Measurements from ENCODE around the gene ARID1B.

ARID1B gene

DNA sequence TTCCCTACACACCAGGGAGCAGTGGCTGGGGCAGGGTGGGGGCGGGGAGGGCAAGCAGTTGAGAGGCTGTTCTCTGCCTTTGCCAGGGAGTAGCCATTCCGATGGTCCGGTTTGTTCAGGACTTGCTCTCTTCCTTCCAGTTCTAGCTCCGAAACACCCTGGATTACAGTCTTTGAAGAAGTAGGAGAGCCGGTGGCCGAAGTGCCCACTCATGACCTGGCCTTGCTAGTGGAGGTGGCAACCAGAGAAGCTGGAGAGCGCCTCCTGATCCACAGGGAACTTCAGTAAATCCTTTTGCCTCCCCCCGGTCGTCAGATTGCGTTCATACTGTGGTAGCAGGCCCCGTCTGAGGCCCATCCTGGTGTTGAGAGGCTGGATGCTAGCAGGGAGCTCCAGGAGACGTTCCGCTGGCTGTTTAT lies 92.8 kb downstream of the ARID1B start:
- no peak overlapping the region for H3K27ac ChIP-seq (ENCODE audit: low read depth, low read length, poor library complexity, severe bottlenecking)
- TF ChIP-seq EZH2 (IDR thresholded peaks at IDR 0.05; ENCODE audit: borderline replicate concordance, low read length): no peak
- TF ChIP-seq, protein P1, sequence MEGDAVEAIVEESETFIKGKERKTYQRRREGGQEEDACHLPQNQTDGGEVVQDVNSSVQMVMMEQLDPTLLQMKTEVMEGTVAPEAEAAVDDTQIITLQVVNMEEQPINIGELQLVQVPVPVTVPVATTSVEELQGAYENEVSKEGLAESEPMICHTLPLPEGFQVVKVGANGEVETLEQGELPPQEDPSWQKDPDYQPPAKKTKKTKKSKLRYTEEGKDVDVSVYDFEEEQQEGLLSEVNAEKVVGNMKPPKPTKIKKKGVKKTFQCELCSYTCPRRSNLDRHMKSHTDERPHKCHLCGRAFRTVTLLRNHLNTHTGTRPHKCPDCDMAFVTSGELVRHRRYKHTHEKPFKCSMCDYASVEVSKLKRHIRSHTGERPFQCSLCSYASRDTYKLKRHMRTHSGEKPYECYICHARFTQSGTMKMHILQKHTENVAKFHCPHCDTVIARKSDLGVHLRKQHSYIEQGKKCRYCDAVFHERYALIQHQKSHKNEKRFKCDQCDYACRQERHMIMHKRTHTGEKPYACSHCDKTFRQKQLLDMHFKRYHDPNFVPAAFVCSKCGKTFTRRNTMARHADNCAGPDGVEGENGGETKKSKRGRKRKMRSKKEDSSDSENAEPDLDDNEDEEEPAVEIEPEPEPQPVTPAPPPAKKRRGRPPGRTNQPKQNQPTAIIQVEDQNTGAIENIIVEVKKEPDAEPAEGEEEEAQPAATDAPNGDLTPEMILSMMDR (IDR thresholded peaks at IDR 0.05; ENCODE audit: low read length): no peak
- H2AFZ ChIP-seq (ENCODE audit: low read length): no peak overlapping the region
- no peaks in the 10 kb centered on the region for H3F3A ChIP-seq (ENCODE audit: insufficient read depth, low read length)
- no peaks in the 10 kb centered on the region for H3K27me3 ChIP-seq (ENCODE audit: insufficient read depth, low read length)
- no peak overlapping the region for H3K4me2 ChIP-seq (ENCODE audit: low read length)
- H3K79me2 ChIP-seq (ENCODE audit: insufficient read depth, low read length): peaks cover 96% of the 10 kb centered on the region
- H3K4me1 ChIP-seq (ENCODE audit: insufficient read depth, low read length, severe bottlenecking): peaks cover 62% of the 10 kb centered on the region
- no peaks in the 10 kb centered on the region for H3K9me3 ChIP-seq (ENCODE audit: low read length)
- H4K20me1 ChIP-seq (ENCODE audit: insufficient read depth, low read length): no peaks in the 10 kb centered on the region
- H3K9me2 ChIP-seq (ENCODE audit: low read depth, low read length): no peaks in the 10 kb centered on the region
- H3K36me3 ChIP-seq (ENCODE audit: insufficient read depth, low read length): peaks cover 6% of the 10 kb centered on the region; the same call in 1 of the 2 replicates
- H3K9ac ChIP-seq (ENCODE audit: low read length): no peak overlapping the region
- H3K4me3 ChIP-seq (ENCODE audit: low read depth, low read length, poor library complexity, severe bottlenecking): no peak overlapping the region

DNA sequence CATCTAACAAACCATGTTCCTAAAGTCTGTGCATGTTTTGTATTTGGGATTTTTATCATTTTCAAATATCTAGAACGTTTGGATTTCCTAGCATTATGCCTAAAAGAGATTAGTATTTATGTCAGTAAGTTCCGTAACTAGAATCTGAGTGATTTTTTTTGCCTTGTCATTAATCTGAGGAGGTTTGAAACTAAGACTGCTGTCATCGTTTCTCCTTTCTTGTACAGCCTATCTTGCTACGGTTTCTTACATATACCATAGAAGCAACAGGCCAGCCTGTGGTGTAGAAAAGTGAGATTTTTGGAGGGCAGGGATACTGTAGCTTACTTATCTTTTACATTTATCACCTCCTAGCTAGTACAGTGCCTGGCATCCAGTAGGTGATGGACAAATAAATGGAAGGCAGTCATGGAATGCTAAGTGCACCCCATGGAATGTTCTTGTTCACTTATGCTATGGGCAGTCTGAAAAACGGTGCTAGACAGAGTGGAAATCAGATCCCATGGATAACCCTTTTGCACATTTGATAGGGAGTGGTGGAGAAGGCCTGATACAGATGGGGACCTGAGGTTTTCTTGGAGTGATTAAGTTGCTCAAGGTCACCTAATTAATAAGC lies 93.9 kb downstream of the ARID1B start:
- Histone ChIP-seq H3K9me3 (ENCODE audit: low read length) (no peaks in the 10 kb centered on the region), H3K9me2 (ENCODE audit: low read depth, low read length) (no peaks in the 10 kb centered on the region), H3K4me3 (ENCODE audit: low read depth, low read length, poor library complexity, severe bottlenecking) (no peak overlapping the region), H3K27me3 (ENCODE audit: insufficient read depth, low read length) (no peaks in the 10 kb centered on the region), H3K27ac (ENCODE audit: low read depth, low read length, poor library complexity, severe bottlenecking) (peak overlapping the region; percentile 0), H3K4me2 (ENCODE audit: low read length) (no peak overlapping the region), H3K36me3 (ENCODE audit: insufficient read depth, low read length) (peaks cover 6% of the 10 kb centered on the region; the same call in 1 of the 2 replicates), H3K79me2 (ENCODE audit: insufficient read depth, low read length) (peaks cover 96% of the 10 kb centered on the region), H3K9ac (ENCODE audit: low read length) (no peak overlapping the region), H2AFZ (ENCODE audit: low read length) (no peak overlapping the region), H3F3A (ENCODE audit: insufficient read depth, low read length) (no peaks in the 10 kb centered on the region), H4K20me1 (ENCODE audit: insufficient read depth, low read length) (no peaks in the 10 kb centered on the region), H3K4me1 (ENCODE audit: insufficient read depth, low read length, severe bottlenecking) (peaks cover 62% of the 10 kb centered on the region)
- TF ChIP-seq, protein P1 (IDR thresholded peaks at IDR 0.05; ENCODE audit: low read length): no peak
- no peak for TF ChIP-seq EZH2 (IDR thresholded peaks at IDR 0.05; ENCODE audit: borderline replicate concordance, low read length)

DNA sequence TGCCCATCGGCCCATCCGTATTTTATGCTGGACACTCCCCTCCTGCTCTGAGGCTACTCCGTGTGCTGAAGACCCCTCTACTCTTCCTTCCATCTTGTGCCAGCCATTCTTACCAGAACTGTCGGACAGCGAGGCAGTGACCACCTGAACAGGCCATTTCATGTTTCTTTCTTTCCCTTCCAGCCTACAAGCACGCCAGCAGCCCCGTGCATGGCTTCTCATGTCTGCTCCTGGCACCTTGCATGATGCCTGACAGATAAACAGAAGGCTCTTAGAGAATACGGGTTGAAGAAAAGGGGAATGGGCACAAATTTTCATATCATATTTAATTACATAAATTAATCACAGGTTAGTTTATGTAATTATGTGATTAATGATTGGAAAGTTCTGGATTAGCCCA lies 95.7 kb downstream of the ARID1B start:
- no peak overlapping the region for H3K9ac ChIP-seq (ENCODE audit: low read length)
- no peaks in the 10 kb centered on the region for H3K9me2 ChIP-seq (ENCODE audit: low read depth, low read length)
- peaks cover 14% of the 10 kb centered on the region for H3K36me3 ChIP-seq (ENCODE audit: insufficient read depth, low read length)
- H3F3A ChIP-seq (ENCODE audit: insufficient read depth, low read length): no peaks in the 10 kb centered on the region
- H3K79me2 ChIP-seq (ENCODE audit: insufficient read depth, low read length): peaks cover 94% of the 10 kb centered on the region
- H3K9me3 ChIP-seq (ENCODE audit: low read length): no peaks in the 10 kb centered on the region
- no peak overlapping the region for H3K4me2 ChIP-seq (ENCODE audit: low read length)
- no peak overlapping the region for H3K4me3 ChIP-seq (ENCODE audit: low read depth, low read length, poor library complexity, severe bottlenecking)
- H3K4me1 ChIP-seq (ENCODE audit: insufficient read depth, low read length, severe bottlenecking): peaks cover 48% of the 10 kb centered on the region
- no peak overlapping the region for H3K27ac ChIP-seq (ENCODE audit: low read depth, low read length, poor library complexity, severe bottlenecking)
- TF ChIP-seq, protein P1 (IDR thresholded peaks at IDR 0.05; ENCODE audit: low read length): no peak
- TF ChIP-seq EZH2 (IDR thresholded peaks at IDR 0.05; ENCODE audit: borderline replicate concordance, low read length): no peak
- H4K20me1 ChIP-seq (ENCODE audit: insufficient read depth, low read length): no peaks in the 10 kb centered on the region
- no peak overlapping the region for H2AFZ ChIP-seq (ENCODE audit: low read length)
- H3K27me3 ChIP-seq (ENCODE audit: insufficient read depth, low read length): no peaks in the 10 kb centered on the region

All from OCI-LY1 (cell line).